ENCODE results near the gene NFAT5.

DNA sequence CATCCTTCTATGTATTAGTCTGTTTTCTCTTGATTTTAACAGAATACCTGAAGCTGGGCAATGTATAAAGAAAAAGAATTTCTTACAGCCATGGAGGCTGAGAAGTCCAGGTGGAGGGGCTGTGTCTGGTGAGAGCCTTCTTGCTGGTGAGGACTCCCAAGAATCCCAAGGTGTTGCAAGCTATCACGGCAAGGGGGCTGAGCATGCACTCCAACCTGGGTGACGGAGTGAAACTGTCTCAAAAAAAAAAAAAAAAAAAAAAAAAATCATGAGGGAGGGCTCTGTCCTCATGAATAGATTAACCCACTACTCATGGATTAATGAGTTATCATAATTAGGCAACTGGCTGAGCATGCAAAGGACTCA is 141.2 kb downstream of the NFAT5 start:
- TF ChIP-seq, protein P1, sequence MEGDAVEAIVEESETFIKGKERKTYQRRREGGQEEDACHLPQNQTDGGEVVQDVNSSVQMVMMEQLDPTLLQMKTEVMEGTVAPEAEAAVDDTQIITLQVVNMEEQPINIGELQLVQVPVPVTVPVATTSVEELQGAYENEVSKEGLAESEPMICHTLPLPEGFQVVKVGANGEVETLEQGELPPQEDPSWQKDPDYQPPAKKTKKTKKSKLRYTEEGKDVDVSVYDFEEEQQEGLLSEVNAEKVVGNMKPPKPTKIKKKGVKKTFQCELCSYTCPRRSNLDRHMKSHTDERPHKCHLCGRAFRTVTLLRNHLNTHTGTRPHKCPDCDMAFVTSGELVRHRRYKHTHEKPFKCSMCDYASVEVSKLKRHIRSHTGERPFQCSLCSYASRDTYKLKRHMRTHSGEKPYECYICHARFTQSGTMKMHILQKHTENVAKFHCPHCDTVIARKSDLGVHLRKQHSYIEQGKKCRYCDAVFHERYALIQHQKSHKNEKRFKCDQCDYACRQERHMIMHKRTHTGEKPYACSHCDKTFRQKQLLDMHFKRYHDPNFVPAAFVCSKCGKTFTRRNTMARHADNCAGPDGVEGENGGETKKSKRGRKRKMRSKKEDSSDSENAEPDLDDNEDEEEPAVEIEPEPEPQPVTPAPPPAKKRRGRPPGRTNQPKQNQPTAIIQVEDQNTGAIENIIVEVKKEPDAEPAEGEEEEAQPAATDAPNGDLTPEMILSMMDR (conservative IDR thresholded peaks at IDR 0.05; ENCODE audit: low read depth, low read length): no peak
- no peak for TF ChIP-seq EZH2 (IDR thresholded peaks at IDR 0.05; ENCODE audit: borderline replicate concordance, low read depth, low read length, poor library complexity, severe bottlenecking)

All from A673 (cell line).